ENCODE data around the gene AJM1.

AJM1 gene

DNA sequence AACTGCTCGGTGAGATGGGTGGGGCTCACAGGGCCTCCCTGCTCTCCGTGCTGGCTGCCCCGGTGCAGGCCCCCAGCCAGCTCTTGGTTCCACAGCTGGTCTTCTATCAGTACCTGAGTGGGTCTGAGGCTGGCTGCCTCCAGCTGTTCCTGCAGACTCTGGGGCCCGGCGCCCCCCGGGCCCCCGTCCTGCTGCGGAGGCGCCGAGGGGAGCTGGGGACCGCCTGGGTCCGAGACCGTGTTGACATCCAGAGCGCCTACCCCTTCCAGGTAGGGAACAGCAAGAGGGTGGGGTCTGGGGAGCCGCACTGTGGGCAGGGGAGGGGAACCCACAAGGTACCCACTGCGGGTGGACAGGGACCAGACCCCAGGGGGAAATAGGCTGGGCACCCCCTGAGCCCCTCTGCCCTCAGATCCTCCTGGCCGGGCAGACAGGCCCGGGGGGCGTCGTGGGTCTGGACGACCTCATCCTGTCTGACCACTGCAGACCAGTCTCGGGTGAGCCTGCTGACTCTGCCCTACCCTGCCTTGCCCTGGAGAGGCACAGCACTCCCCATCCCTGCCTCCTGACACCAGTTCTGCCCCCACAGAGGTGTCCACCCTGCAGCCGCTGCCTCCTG is 12.7 kb downstream of the AJM1 start:
- no peak for DNase-seq
- TF ChIP-seq CTCF (IDR thresholded peaks at IDR 0.05) = no peak
- H3K36me3 Mint-ChIP-seq (ENCODE audit: low read depth) = no peaks in the 10 kb centered on the region

DNA sequence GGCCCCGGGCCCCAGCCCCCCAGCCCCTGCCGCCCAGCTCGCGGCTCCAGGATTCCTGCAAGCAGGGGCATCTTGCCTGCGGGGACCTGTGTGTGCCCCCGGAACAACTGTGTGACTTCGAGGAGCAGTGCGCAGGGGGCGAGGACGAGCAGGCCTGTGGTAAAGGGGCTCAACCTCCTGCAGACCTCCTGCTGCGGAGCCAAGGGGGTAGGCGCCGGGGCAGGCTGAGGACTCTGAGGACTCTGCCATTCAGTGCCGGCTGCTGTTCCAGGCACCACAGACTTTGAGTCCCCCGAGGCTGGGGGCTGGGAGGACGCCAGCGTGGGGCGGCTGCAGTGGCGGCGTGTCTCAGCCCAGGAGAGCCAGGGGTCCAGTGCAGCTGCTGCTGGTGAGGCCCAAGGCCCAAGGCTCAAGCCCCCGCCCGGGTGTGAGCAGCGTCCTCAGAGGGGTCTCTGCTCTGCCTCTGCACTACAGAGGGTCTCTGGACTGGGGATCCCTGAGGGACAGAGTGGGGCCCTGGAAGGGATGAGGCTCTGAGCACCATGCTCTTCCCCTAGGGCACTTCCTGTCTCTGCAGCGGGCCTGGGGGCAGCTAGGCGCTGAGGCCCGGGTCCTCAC is 13.3 kb downstream of the AJM1 start:
- no peaks in the 10 kb centered on the region for H3K36me3 Mint-ChIP-seq (ENCODE audit: low read depth)
- no peak for DNase-seq
- no peak overlapping the region for H3K27ac Mint-ChIP-seq
- TF ChIP-seq CTCF (IDR thresholded peaks at IDR 0.05) = no peak
- H3K4me1 Mint-ChIP-seq = no peaks in the 10 kb centered on the region
- no peaks in the 10 kb centered on the region for H3K27me3 Mint-ChIP-seq (ENCODE audit: low read depth, poor library complexity)
- no peaks in the 10 kb centered on the region for H3K9me3 Mint-ChIP-seq
- no peak overlapping the region for H3K4me3 Mint-ChIP-seq

More for the DNA sequence above, 12.7 kb downstream of the AJM1 start:
- Mint-ChIP-seq H3K27ac (no peak overlapping the region), H3K4me3 (no peak overlapping the region), H3K4me1 (peaks cover 5% of the 10 kb centered on the region), H3K27me3 (ENCODE audit: low read depth, poor library complexity) (no peaks in the 10 kb centered on the region), H3K9me3 (no peaks in the 10 kb centered on the region)

DNA sequence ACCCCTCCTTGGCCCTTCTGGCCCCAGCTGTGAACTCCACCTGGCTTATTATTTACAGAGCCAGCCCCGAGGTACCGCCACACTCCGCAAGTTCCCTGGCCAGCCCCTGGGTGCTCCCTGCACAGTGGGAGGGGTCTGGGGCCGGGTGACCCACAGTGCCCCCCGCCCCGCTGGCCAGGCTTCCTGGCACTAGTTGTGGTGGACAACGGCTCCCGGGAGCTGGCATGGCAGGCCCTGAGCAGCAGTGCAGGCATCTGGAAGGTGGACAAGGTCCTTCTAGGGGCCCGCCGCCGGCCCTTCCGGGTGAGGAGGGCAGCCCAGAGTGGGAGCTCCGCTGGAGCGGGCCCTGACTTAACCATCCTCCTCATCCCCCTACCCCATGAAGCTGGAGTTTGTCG is 13.8 kb downstream of the AJM1 start:
- Mint-ChIP-seq H3K4me1 (no peaks in the 10 kb centered on the region), H3K4me3 (no peak overlapping the region), H3K27me3 (ENCODE audit: low read depth, poor library complexity) (no peaks in the 10 kb centered on the region), H3K9me3 (no peaks in the 10 kb centered on the region), H3K36me3 (ENCODE audit: low read depth) (no peaks in the 10 kb centered on the region), H3K27ac (no peak overlapping the region)
- DNase-seq = no peak
- TF ChIP-seq CTCF (IDR thresholded peaks at IDR 0.05) = no peak

DNA sequence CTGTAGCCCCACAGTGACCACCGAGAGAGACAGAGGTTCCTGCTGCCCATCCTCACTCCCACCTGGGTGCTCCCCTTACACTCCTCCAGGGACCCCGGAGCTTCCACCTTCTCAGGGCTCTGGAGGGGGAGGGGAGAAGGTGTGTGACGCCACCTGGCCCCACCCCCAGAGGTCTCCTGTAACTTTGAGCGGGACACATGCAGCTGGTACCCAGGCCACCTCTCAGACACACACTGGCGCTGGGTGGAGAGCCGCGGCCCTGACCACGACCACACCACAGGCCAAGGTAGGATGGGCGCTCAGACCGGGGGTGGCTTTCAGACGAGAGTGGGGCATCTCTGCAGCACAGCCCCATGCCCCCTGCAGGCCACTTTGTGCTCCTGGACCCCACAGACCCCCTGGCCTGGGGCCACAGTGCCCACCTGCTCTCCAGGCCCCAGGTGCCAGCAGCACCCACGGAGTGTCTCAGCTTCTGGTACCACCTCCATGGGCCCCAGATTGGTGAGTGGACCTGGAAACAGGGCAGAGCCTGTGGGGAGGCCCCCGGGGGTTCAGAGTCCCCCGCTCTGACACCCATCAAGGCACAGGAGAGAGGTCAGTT is 14.4 kb downstream of the AJM1 start:
- Mint-ChIP-seq H3K4me3 (no peak overlapping the region), H3K27me3 (ENCODE audit: low read depth, poor library complexity) (no peaks in the 10 kb centered on the region), H3K4me1 (no peaks in the 10 kb centered on the region), H3K9me3 (no peaks in the 10 kb centered on the region), H3K27ac (no peak overlapping the region), H3K36me3 (ENCODE audit: low read depth) (no peaks in the 10 kb centered on the region)
- TF ChIP-seq CTCF (IDR thresholded peaks at IDR 0.05) = no peak
- DNase-seq = no peak

GRCh38 chr9:136857166-136857565 is 14.9 kb downstream of the AJM1 start:
- no peak overlapping the region for H3K27ac Mint-ChIP-seq
- no peaks in the 10 kb centered on the region for H3K4me1 Mint-ChIP-seq
- no peaks in the 10 kb centered on the region for H3K27me3 Mint-ChIP-seq (ENCODE audit: low read depth, poor library complexity)
- no peaks in the 10 kb centered on the region for H3K9me3 Mint-ChIP-seq
- no peaks in the 10 kb centered on the region for H3K36me3 Mint-ChIP-seq (ENCODE audit: low read depth)
- no peak overlapping the region for H3K4me3 Mint-ChIP-seq
- DNase-seq = no peak
- TF ChIP-seq CTCF (IDR thresholded peaks at IDR 0.05) = no peak

All from nephron progenitor cell (in vitro differentiated cells).